DMS 273 treated with DMSO at 0.1 percent for 48 hours (cell line): Measurements from ENCODE around the gene AKAP12.

Experiments used
- DNase-seq: peaks from one replicate; lab custom pipeline; 2025; lab: John Stamatoyannopoulos, UW

Gene AKAP12

DNA sequence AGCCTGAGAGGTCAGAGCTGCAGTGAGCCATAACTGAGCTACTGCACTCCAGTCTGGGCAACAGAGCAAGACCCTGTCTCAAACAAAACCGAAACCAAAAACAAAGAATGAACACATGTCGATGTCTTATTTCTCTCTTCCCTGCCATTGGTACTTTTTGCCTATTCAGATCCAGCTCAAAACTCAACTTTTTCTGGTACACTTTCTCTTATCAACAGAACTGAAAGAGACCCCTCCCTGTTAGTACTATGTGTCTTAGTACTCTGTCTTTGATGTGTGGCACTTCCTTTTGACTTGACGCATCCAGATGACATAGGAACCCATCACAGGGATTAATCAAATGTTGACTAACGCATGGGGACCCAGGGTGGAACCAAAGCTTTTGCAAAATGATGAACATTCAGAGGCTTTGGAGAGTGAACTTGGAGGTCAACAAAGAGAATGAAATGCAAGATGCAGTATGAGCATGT lies 44.8 kb downstream of the AKAP12 start:
- no peak for DNase-seq

DNA sequence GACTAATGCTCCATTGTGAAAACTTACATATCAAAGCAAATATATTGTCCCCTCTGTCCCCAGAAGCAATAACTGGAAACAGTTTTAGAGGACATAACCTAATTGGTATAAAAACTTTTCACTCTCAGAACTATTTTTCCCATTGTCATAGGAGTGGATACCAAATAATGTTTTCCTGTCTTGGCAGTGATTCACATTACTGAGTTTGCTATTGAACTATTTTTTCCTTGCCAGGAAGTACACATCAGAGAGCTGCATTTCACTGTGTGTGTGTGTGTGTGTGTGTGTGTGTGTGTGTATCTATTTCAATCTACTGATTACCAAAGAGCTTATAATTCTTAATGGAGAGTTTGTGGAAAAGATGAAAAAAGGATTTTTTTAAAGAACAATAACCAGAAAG lies 45.4 kb downstream of the AKAP12 start:
- DNase-seq: no peak

DNA sequence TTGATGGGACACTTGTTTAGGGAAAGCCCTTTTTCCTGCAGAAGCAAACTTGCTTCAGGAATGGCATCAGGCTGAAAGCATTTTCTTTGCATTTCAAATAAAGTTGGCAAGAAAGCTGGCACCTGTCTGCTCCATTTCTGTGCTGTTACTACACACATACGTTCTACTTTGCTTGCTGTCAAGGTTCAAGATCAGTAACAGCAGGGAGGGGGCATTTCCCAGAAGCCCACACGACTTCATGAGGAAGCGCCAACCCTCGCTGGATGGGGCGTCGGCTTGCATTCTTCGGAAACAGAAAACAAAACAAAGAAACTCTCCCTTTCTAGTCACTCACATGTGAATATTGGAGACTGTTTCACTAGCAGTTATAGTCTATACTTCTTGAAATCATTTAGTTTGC lies 46.4 kb downstream of the AKAP12 start:
- no peak for DNase-seq

DNA sequence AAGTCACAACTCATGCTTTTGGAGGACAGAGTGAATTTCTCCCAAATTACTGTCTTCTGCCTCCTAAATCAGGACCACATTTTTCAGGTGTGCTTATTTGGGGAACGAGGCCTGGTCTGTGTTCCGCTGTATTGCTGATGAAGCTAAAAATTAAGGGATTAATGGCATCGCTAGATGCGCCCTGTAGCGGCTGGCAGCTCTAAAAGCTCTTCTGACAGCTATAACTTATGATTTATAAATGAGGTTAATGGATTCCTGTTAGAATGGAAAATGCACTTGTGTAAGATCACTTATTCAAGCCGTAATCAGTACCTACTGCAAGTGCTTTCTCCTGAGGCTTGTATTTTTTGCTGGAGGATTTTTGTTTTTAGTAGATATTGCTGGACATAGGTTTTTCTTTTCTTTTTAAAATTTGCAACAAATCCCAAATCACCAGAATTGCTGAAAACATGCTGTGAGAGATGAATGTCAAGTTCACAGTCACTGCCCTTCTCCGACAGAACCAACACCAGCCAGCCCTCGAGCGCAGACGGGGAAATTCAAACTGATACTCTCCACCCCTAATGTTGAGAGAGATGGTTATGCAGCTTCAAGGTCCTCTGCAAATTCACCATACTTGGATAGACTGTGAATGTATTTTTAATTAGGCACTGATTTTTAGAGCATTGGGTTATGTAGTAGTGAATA lies 49.1 kb downstream of the AKAP12 start:
- no peak for DNase-seq

DNA sequence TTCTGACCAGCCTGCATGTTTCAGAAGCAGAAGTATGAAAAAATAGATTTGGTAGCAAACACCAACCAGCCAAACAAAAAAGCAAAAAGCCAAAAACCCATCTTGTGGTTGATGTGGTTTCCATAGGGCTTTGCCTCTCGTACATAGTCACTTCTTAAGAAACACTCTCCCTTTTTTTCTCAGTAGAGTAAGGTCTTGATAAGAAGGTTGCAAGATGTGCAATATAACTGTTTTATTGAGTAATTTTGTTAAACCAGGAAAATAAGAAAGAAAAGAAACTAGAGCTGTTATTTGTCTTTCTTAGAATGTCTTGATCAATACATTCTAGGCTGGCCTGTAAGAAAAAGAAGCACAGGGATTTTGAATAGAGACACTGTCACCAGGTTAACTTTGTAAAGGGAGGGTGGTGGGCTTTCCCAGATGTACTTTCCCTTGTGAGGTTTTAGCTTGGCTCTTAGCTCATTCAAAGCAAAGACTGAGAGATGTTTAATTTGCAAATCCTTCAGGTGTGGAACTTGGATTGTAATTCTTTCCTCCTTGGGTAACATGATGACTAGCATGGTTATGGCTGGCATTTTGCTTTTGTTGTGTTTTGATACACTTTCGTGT lies 49.7 kb downstream of the AKAP12 start:
- no peak for DNase-seq

DNA sequence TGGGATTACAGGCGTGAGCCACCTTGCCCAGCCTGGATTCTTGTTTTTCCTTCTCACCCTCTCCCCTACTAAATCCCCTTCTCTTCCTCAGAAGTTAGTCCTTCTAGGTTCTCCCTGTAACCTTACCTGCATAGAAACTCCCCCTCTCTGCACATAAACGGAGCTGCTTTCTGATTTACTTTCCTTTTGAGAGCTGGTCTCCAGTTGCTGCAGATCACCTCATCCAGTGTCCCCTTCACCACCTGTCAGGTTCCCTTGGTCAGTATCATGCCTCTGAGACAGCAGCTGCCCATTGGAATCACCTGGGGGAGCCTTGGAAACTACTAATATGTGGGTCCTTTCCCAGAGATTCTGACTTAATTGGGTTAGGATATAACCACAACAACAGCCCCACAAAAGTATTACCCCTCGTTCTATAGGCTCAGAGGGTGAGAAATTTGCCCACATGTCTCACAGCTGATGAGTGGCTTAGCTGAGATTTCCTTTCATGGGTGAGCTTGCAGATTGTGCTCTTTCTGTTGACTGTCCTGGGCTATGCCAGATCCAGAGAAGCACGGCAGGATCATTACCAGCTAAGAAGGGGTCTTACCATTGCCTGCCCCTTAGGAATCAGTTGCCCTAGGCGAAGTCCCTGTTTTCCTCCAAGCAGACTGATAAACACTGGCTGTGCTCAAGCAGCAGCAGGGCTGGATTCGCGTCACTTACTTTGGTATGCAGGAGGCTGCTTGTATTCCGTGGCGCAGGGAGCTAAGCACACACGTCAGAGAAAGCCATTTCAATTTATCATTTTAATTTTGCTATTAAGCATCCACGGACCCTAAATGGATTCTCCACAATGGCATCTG lies 51.3 kb downstream of the AKAP12 start:
- DNase-seq: no peak

DNA sequence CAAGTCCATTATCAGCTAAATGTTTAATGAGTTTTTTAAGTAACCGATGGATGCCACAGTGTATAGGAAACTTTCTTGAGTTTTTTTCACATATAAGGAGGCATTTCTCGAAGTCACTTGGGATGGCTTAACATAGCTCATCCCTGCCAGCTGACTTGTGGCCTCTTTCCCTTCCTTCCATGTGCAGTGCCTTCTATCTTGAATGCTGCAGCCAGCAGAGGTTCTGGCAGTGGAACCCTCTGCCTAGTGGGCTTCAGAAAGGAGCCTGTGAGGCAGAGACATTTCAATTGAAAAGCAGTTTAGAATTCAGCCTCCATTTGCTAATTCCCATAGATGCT lies 51.9 kb downstream of the AKAP12 start:
- DNase-seq: no peak

DNA sequence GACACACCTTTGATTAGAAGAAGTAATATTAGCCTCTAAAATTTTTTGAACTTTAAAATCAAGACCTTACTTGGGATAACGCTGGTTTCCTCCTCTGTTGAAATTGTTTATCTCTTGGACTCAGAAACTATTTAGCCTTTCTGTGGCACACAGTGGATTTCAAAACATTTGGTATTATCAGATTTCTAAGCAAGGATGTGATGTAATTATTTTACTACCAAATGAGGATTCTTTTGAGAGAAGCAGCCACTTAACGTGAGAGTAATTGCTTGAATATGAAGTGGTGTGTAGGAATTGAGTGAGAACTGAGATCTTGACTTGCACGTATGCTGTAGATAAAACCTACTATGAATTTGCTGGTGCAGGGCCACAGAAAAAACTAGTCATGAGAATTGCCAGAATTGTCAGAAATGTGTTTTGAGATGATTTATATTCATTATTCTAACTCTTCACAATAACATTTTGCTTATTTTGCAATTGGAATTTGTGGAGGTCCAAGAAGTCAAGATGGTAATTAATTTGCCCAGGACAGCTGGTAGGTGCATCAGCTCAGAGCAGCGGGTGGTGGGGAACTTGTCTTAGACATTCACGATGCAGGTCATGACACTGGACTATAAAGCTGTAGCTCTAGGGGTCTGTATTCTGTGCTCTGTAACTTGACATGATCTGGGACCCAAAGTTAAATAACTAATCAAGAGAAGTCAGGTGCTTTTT lies 53.4 kb downstream of the AKAP12 start:
- DNase-seq: no peak

DNA sequence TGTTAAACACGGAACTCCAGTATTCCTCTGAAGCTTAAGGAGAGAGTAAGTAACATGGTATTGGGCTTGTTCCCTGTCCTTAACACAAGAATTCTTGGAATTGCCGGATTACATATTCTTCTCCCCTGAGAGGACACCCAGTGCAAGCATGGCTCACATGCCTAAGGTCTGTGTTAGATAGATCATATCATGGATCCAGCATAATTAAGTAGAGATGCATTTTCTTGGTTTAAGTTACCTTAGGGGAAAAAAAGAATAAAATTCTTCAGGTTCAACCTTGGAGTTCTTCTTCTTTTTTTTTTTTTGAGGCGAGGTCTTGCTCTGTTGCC lies 53.9 kb downstream of the AKAP12 start:
- DNase-seq: no peak

DNA sequence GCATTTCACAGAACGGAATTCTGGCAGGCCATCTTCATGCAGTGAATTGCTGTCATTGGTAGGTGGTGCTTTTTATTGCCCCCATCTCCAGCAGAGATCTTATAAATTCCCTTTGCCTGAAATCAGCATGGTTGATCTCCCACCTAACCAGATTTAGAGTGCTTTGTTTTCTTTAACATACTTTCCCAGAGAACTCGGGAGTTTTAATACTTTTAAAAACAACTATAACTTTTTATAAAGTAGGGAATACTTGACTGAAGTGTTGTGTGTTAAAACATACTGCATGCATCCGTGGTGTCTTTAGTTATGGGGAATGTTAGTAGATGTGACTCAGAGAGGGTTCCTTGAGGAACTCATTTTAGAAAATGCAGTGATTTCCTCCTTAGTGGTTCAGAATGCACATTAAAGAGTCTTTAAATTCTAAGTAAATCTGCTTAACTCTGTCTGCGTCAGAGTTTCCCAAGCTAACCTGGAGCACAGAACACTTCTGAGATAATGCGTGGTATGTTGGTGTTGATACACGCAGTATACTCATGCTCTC lies 54.9 kb downstream of the AKAP12 start:
- DNase-seq: no peak

DNA sequence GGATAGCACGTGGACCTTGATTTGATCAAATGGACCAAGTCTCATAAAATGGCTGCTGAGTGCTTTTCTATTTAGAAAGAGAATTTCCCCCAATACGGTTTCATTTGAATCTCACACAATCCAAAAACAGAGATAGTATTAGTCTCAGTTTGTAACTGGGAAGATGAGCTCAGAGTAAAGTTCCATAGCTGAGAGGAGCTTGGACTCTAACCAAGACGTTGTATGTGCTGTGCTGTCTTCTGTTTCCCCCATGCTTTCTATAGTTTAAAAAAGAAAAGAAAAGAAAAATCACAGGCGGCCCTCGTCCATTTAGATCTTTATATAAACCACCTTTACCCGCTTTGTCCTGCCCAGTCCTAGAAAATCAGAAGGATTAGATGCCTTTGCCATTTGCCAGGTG lies 58.1 kb downstream of the AKAP12 start:
- no peak for DNase-seq

DNA sequence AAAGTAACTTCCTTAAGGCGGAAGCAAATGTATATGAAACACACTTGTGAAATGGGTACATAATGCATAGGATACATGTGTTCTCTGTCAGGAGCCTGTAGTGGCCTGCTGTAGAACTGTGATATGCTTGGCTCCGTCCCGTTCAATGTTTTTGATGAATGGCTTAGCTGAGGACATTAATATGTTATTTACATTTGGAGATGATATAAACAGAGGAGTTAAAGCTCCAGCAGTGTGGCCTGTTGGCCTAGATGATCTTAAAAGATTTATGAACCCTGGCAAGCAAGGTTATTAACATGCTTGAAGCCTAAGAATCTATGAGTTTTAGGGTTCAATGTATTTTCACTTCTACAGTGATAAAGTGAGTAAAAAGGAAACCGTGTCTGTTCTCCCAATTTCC lies 59.2 kb downstream of the AKAP12 start:
- DNase-seq: no peak

DNA sequence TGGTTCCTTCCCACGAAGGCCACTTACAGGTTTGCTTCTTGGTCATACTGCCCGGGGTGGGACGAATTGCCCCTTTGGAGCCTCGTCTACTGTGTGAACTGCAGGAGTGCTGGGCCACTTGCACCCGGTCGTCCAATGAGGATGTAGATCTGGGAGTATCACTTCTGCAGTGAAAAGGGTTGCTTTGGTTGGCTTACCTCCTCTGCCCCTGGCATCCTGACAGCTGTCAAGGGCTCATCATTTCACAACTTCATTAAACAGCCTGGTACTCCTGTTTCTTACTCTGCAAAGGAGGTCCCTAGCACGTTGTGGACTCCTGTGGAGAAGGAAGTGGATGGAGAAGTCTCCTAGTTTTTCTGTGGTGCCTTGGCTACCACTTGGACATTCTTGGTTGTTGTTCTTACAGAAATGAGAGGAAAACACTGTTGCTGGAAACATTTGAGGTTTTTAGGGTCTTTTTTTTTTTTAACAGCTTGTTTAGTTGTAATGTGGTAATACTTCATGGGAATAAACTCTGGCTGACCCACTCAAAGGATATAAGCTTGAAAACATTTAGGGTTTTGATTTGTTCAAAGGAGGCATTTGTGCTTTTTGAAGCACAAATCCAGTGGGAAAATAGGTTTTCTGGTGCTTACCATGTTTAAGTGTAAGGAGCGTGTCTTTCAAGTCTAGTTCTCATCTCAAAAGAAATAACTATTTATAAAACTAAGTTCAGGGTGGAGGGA lies 60.7 kb downstream of the AKAP12 start:
- peak; percentile 3 for DNase-seq

DNA sequence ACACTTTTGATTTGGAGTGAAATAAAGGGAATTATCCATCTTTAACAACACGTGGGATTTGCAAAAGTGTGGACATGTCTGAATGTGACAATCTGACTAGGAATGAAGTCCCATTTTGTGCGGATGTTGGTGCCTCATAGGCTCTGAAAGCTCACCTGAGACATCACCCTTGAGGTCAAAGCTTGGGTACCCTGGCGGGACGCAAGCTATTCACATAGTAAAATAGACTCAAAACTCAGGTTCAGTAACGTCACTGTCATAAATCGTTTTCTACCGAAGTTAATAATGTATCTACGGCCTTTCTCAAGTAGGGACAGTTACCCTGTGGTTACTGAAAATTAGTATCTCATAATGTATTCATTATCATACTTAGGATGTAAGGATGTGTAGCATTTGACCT lies 61.8 kb downstream of the AKAP12 start:
- no peak for DNase-seq

DNA sequence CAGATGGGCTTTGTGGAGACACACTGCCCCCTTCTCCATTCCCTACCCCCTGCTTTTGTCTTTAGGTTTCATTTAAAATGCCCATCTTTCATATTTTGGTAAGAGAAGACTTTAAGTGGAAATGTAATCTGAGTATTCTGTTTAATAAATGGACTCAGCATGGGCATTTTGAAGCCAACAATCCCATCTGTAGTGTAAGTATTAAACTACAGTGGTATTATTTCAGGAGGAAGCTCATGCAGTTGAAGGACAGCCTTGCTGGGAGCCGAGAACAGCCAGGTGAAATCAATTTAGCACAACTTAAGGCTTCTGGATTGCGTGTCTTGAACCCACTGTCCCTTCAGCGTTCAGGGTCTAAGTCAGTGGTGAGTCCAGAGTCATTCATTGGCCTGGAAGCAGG lies 63.5 kb downstream of the AKAP12 start:
- no peak for DNase-seq

DNA sequence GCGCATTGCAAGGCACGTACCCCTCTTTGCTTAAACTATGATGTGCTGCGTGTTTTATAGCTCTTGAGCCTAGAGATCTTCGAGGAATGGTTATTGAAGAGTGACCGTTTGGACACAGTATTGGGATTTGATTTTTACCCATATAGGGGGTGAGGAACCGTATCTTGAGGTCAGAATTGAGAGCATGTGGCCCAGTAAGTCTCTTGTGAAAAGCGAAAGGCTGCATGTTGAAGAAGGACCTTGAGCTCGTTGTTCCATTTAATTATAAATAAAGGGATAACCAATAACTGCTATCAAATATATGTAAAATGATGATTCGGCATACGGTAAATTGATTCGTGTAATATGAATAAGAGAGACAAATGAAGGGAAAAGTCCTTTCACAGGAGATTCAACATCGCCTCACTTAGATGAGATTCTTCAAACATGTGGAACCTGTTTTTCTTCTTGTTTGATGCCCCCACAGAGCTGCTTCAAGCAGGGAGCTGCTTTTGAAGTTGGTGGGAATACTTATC lies 66.6 kb downstream of the AKAP12 start:
- no peak for DNase-seq

DNA sequence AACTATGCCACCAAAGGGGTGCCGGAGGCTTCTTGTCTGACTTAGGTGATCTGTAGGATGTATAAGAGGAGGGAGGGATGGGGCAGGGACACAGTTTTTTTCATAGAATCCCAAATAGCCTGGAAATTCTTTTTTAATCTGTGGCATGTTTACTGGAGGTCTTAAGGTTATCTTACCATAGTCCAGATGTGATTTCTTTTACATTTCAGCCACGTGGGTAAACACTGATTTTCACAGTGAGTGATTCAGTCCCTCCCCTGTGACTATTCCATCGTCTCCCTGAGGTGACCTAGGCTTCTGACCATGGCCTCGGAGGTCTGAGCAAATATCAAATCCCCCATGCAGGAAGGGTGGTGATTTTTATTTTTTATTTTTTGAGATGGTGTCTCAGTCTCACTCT lies 67.7 kb downstream of the AKAP12 start:
- DNase-seq: no peak

DNA sequence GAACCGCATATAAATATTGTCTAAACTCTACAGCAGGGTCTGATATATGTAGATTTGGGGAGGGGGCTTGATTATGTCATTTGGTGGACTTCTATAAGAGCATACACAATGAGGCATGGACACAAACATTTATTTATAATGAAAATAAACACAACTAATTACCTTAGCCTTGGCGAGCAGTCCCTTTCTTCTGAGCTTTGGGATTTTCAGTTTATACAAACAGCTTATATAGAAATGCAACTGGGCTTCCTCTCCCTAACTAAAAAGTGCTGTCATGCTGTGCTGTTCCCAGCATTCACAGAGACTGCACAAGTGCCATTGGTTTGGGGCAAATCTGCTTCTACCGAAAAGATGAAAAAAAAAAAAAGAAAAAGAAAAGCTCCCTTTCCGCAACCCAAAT lies 69.9 kb downstream of the AKAP12 start:
- DNase-seq: no peak

DNA sequence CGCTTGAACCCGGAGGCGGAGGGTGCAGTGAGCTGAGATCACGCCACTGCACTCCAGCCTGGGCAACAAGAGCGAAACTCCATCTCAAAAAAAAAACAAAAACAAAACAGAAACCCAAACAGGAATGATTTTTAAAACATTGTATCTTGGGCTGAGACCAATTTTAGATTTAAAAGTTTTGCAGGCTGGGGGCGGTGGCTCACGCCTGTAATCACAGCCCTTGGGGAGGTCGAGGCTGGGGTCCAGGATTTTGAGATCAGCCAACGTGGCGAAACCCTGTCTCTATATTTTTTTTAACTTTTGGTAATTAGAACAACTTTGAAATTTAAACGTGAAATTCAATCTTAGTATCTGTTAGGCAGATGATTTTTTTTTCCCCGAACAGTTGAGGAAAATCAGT lies 70.5 kb downstream of the AKAP12 start:
- no peak for DNase-seq

DNA sequence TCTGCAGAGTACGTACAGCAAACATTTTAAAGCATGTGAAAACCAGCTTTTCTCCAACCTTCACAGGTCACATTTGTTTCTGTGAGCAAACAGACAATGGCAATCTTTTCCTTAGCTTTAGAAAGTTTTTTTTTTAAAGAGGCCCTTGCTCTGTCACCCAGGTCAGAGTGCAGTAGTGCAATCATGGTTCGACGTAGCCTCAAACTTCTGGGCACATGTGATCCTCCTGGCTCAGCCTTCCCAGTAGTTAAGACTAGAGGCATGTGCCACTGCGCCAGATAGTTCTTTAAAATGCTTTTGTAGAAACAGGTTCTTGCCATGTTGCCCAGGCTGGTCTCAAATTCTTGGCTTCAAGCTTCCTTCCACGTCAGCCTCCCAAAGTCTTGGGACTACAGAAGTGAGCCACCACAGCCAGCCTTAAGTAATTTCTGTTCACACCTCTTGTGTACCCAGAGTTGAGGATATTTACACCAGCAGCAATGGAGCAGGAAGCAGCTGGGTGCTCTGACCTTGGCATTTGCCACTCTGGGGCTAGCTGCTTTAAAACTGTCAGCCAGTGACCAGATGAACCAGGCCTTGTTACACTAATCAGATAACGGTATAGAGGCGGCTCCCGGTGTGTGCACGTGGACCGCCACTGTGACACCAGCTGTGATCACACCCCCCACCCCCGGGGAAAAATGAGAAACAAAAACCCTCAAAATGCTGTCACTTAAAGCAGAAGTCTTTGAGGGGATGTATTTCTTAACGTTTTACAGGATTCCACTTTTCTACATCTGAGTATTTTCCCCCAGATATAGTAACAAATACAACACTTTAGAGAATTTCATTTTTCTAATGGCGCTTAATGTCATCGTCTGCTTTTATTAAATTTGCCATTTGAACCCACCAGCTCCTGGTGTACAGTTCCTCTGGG lies 71.3 kb downstream of the AKAP12 start:
- DNase-seq: no peak
